ENCODE data around the gene HEY2.

The HEY2 gene

GRCh38 chr6:125742464-125743120 lies 6.8 kb upstream of the HEY2 start:
- TF ChIP-seq CTCF (IDR thresholded peaks at IDR 0.05; ENCODE audit: control insufficient read depth, extremely low read depth, insufficient read depth): no peak
- peak; percentile 74 for DNase-seq (ENCODE audit: low read depth)
- H3K4me3 ChIP-seq (ENCODE audit: low read depth, low read length): no peak overlapping the region

GRCh38 chr6:125743604-125744003 lies 5.8 kb upstream of the HEY2 start:
- DNase-seq (ENCODE audit: low read depth): no peak
- no peak for TF ChIP-seq CTCF (IDR thresholded peaks at IDR 0.05; ENCODE audit: control insufficient read depth, extremely low read depth, insufficient read depth)
- no peak overlapping the region for H3K4me3 ChIP-seq (ENCODE audit: low read depth, low read length)

- no peak for DNase-seq (ENCODE audit: low read depth)
- no peak overlapping the region for H3K4me3 ChIP-seq (ENCODE audit: low read depth, low read length)
- no peak for TF ChIP-seq CTCF (IDR thresholded peaks at IDR 0.05; ENCODE audit: control insufficient read depth, extremely low read depth, insufficient read depth)
These were observed 4.0 kb upstream of the HEY2 start for GRCh38 chr6:125745281-125746018.

DNA sequence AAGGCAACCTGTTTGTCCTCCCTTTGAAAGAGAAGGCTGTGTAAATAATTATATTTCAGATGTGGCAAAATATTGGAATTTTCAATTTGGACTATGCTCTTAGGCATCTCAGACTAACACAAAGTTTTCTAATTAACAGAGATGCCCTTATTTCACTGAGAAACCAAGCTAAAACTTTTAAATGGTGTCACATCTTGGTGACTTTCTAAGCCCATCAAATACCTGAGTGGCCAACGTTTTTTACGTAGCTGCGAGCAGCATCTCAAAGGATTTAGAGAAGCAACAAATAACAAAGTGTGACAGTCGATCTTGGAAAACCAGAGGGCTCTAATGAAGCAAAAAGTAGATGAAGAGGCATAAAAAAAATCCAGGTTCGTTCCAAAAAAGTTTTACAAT lies 3.4 kb upstream of the HEY2 start:
- H3K4me3 ChIP-seq (ENCODE audit: low read depth, low read length): no peak overlapping the region
- DNase-seq (ENCODE audit: low read depth): no peak
- no peak for TF ChIP-seq CTCF (IDR thresholded peaks at IDR 0.05; ENCODE audit: control insufficient read depth, extremely low read depth, insufficient read depth)

GRCh38 chr6:125746731-125747588 lies 2.5 kb upstream of the HEY2 start:
- no peak for DNase-seq (ENCODE audit: low read depth)
- no peak overlapping the region for H3K4me3 ChIP-seq (ENCODE audit: low read depth, low read length)
- TF ChIP-seq CTCF (IDR thresholded peaks at IDR 0.05; ENCODE audit: control insufficient read depth, extremely low read depth, insufficient read depth): no peak

GRCh38 chr6:125747589-125748405 lies 1.6 kb upstream of the HEY2 start:
- no peak for TF ChIP-seq CTCF (IDR thresholded peaks at IDR 0.05; ENCODE audit: control insufficient read depth, extremely low read depth, insufficient read depth)
- H3K4me3 ChIP-seq (ENCODE audit: low read depth, low read length): no peak overlapping the region
- DNase-seq (ENCODE audit: low read depth): no peak
